ENCODE results near the gene ARHGDIG.

DNA sequence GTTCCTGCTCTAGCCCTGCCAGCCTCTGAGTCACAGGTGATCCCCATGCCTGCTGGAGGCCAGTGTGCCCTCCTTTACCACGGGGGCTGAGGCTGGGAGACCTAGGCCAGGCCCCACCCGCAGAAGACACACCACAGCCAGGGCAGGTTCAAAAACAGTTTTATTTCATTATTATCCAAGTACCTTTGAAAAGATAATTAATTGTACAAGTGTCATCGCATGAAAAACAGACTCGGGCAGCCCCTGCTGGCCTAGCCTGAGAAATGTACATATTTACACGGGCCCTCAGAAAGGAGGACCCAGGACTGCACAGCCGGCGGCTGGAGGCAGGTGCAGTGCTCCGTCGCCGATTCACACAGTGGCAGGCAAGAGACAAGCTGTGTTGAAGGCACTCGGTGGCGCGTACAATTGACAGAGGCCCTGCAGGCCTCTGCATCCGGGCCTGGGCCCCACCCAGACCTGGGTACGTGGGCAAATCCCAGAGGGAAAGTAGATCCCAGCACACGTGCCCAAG is 7.0 kb downstream of the ARHGDIG start:
- no peak for TF ChIP-seq POLR2A (IDR thresholded peaks at IDR 0.05; ENCODE audit: low read depth, low read length)
- TF ChIP-seq, protein P1, sequence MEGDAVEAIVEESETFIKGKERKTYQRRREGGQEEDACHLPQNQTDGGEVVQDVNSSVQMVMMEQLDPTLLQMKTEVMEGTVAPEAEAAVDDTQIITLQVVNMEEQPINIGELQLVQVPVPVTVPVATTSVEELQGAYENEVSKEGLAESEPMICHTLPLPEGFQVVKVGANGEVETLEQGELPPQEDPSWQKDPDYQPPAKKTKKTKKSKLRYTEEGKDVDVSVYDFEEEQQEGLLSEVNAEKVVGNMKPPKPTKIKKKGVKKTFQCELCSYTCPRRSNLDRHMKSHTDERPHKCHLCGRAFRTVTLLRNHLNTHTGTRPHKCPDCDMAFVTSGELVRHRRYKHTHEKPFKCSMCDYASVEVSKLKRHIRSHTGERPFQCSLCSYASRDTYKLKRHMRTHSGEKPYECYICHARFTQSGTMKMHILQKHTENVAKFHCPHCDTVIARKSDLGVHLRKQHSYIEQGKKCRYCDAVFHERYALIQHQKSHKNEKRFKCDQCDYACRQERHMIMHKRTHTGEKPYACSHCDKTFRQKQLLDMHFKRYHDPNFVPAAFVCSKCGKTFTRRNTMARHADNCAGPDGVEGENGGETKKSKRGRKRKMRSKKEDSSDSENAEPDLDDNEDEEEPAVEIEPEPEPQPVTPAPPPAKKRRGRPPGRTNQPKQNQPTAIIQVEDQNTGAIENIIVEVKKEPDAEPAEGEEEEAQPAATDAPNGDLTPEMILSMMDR (conservative IDR thresholded peaks at IDR 0.05; ENCODE audit: low read depth, low read length): no peak
